ENCODE results near the gene ATP10A. TPM values are rescaled to one million over a fixed set of nuclear protein-coding genes. Genes with fewer than 3 reads are reported as not detected.

The ATP10A gene
- total and polyA plus RNA-seq, 9 of the 15 experiments (the other 6 are each of a cell fraction or from before 2014, with no cell fraction given), result 0.09 TPM; not detected in 8

DNA sequence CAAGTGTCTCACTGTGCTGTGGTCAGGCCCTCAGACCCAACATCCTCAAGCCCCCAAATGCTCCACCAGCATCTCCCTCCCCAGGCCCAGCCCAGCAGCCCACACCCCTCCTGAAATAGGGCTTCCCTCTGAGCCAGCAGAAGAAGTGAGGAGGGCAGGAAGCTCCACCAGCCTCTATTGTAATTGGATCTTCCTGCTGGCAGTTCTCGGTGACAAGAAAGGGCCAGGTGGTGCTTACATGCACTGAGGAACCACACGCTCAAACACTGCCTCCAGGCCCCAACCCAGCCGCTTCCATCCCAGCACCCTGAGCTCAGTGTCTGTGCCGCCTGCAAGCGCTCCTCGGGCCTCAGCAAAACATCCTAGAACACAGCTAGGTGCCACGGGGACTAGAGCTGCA lies 96.7 kb downstream of the ATP10A start:
- Histone ChIP-seq H3K4me2 (ENCODE audit: insufficient read depth, low read length) (no peak overlapping the region), H3K27ac (ENCODE audit: extremely low read depth, low read depth, low read length) (no peak overlapping the region), H2AFZ (ENCODE audit: low read depth, low read length) (no peak overlapping the region), H3K27me3 (ENCODE audit: control insufficient read depth in 2 of 2, insufficient read depth in 2 of 2, low read length in 2 of 2) (peaks cover 2 to 32% of the 10 kb centered on the region in 2 experiments; a peak in 3 of 5 replicates), H3K9me1 (ENCODE audit: control insufficient read depth, insufficient read depth, low read length) (no peaks in the 10 kb centered on the region), H3K9me3 (replicated peaks; ENCODE audit: control insufficient read depth, insufficient read depth, low read depth, low read length) (no peaks in the 10 kb centered on the region), H4K20me1 (replicated peaks; ENCODE audit: control insufficient read depth, insufficient read depth, low read length) (no peaks in the 10 kb centered on the region), H3K36me3 (ENCODE audit: control insufficient read depth, insufficient read depth, low read length) (no peaks in the 10 kb centered on the region), H3K4me1 (replicated peaks in 1 of 2; ENCODE audit: control insufficient read depth in 2 of 2, insufficient read depth in 2 of 2, low read length in 2 of 2) (peaks cover 0 to 3% of the 10 kb centered on the region in 2 experiments; a peak in 1 of 5 replicates), H3K9ac (ENCODE audit: insufficient read depth in 1 of 2, low read depth in 2 of 2, low read length in 2 of 2) (no peak overlapping the region), H3K79me2 (ENCODE audit: control insufficient read depth, insufficient read depth, low read length) (no peaks in the 10 kb centered on the region), H3K4me3 (no peak overlapping the region)
- DNase-seq (ENCODE audit: extremely low read depth in 1 of 4, low spot score in 3 of 4) (no peak), ATAC-seq (no peak), FAIRE-seq (no peak)
- ChIA-PET POLR2A (interaction anchor here (0.5 kb wide), 1 partner anchor 32 kb away, joined by 4 read pairs; no protein-coding TSS in a partner anchor), CTCF (ENCODE audit: low intra/inter-chr PET ratio) (no interaction called here)
- no peak for TF ChIP-seq FOXA1 (IDR thresholded peaks at IDR 0.05; ENCODE audit: borderline replicate concordance)
- no peak for TF ChIP-seq NR4A1 (CRISPR knock-in tag; IDR thresholded peaks at IDR 0.05)
- TF ChIP-seq NR4A1 (tag; IDR thresholded peaks at IDR 0.05), result no peak
- TF ChIP-seq, protein P1, sequence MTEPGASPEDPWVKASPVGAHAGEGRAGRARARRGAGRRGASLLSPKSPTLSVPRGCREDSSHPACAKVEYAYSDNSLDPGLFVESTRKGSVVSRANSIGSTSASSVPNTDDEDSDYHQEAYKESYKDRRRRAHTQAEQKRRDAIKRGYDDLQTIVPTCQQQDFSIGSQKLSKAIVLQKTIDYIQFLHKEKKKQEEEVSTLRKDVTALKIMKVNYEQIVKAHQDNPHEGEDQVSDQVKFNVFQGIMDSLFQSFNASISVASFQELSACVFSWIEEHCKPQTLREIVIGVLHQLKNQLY (CRISPR knock-in tag; conservative IDR thresholded peaks at IDR 0.05), result no peak
- no peak for TF ChIP-seq ZNF175 (CRISPR knock-in tag; IDR thresholded peaks at IDR 0.05; ENCODE audit: low read depth)
- TF ChIP-seq, protein P2, sequence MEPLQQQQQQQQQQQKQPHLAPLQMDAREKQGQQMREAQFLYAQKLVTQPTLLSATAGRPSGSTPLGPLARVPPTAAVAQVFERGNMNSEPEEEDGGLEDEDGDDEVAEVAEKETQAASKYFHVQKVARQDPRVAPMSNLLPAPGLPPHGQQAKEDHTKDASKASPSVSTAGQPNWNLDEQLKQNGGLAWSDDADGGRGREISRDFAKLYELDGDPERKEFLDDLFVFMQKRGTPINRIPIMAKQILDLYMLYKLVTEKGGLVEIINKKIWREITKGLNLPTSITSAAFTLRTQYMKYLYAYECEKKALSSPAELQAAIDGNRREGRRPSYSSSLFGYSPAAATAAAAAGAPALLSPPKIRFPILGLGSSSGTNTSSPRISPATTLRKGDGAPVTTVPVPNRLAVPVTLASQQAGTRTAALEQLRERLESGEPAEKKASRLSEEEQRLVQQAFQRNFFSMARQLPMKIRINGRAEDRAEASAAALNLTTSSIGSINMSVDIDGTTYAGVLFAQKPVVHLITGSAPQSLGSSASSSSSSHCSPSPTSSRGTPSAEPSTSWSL (CRISPR knock-in tag; IDR thresholded peaks at IDR 0.05; ENCODE audit: borderline replicate concordance), result no peak
- no peak for TF ChIP-seq MCM2 (IDR thresholded peaks at IDR 0.05; ENCODE audit: low read depth)
- TF ChIP-seq, protein P3, sequence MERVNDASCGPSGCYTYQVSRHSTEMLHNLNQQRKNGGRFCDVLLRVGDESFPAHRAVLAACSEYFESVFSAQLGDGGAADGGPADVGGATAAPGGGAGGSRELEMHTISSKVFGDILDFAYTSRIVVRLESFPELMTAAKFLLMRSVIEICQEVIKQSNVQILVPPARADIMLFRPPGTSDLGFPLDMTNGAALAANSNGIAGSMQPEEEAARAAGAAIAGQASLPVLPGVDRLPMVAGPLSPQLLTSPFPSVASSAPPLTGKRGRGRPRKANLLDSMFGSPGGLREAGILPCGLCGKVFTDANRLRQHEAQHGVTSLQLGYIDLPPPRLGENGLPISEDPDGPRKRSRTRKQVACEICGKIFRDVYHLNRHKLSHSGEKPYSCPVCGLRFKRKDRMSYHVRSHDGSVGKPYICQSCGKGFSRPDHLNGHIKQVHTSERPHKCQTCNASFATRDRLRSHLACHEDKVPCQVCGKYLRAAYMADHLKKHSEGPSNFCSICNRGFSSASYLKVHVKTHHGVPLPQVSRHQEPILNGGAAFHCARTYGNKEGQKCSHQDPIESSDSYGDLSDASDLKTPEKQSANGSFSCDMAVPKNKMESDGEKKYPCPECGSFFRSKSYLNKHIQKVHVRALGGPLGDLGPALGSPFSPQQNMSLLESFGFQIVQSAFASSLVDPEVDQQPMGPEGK (CRISPR knock-in tag; IDR thresholded peaks at IDR 0.05; ENCODE audit: borderline replicate concordance), result no peak
- TF ChIP-seq ZNF707 (CRISPR knock-in tag; conservative IDR thresholded peaks at IDR 0.05), result no peak
- TF ChIP-seq ZNF699 (CRISPR knock-in tag; IDR thresholded peaks at IDR 0.05; ENCODE audit: insufficient replicate concordance), result no peak
- TF ChIP-seq ZNF507 (tag; conservative IDR thresholded peaks at IDR 0.05), result no peak
- no peak for TF ChIP-seq HNRNPLL (IDR thresholded peaks at IDR 0.05; ENCODE audit: low read depth, low read length, poor library complexity, severe bottlenecking)
- TF ChIP-seq ZKSCAN1 (IDR thresholded peaks at IDR 0.05; ENCODE audit: low read depth, low read length), result no peak
- no peak for TF ChIP-seq CXXC5 (CRISPR knock-in tag; IDR thresholded peaks at IDR 0.05)
- no peak for TF ChIP-seq ZNF347 (CRISPR knock-in tag; IDR thresholded peaks at IDR 0.05; ENCODE audit: low read depth)
- TF ChIP-seq HDAC2 (IDR thresholded peaks at IDR 0.05), result no peak
- TF ChIP-seq FOXA3 (CRISPR knock-in tag; conservative IDR thresholded peaks at IDR 0.05 in 1 of 2, IDR thresholded peaks at IDR 0.05 in 1 of 2), result no peak
- TF ChIP-seq POLR2G (IDR thresholded peaks at IDR 0.05; ENCODE audit: low read depth, low read length), result no peak
- in situ Hi-C loops (cut with MboI), result no loop called here
- 0% methylated on average over 6 of the region's 7 CpGs for WGBS (ENCODE audit: insufficient coverage, low coverage, missing lambda C conversion rate)
- intact Hi-C loops (cut with micrococcal nuclease), result no loop called here
- no TSS peak for BruUV-seq (replicated peaks)
